Measurements from ENCODE around the gene EEF2.

DNA sequence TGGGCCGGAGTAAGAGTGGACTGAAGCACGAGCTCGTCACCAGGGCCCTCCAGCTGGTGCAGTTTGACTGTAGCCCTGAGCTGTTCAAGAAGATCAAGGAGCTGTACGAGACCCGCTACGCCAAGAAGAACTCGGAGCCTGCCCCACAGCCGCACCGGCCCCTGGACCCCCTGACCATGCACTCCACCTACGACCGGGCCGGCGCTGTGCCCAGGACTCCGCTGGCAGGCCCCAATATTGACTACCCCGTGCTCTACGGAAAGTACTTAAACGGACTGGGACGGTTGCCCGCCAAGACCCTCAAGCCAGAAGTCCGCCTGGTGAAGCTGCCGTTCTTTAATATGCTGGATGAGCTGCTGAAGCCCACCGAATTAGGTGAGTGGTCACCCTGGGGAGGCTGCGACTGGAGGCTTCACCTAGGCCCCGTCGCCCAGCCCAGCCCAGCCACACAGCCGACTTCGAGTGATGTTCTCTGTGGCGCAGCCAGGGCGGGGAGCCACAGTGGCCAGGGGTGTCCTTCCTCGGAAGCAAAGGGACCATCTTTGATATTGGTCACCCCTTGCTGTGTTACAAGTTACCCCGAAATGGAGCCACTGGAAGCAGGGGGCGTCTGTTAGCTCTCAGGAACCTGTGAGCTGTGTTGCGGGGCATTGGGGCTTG, 27.8 kb upstream of the EEF2 start:
- TF ChIP-seq CTCF (conservative IDR thresholded peaks at IDR 0.05), result no peak
- TF ChIP-seq EZH2 (IDR thresholded peaks at IDR 0.05; ENCODE audit: low read depth), result no peak

Measured in PC-9 (cell line).